PFSK-1 (cell line): ENCODE results near the gene ID4.
A peak's percentile ranks its signal among the peaks of the same experiment; 100 is the strongest.

Experiments used
- FOXP2 ChIP-seq: optimal IDR thresholded peaks from 2 replicates; pipeline ENCODE3; 2011; ENCODE audit warnings: borderline replicate concordance, control low read depth, inconsistent platforms; ENCODE audit not compliant: insufficient read depth; ENCODE audit errors: extremely low read length, extremely low read depth
- POLR2AphosphoS5 ChIP-seq: IDR thresholded peaks from 2 replicates; pipeline ENCODE4 v1.6.1; 2012; ENCODE audit warnings: low read depth, mild to moderate bottlenecking, control low read depth, low read length, moderate library complexity
- SIN3A ChIP-seq: IDR thresholded peaks from 2 replicates; pipeline ENCODE4 v1.6.1; 2012; ENCODE audit warnings: mild to moderate bottlenecking, low read length, moderate library complexity, borderline replicate concordance; ENCODE audit not compliant: insufficient read depth
- TAF1 ChIP-seq: IDR thresholded peaks from 2 replicates; pipeline ENCODE4 v1.6.1; 2012; ENCODE audit warnings: low read length, control low read depth, borderline replicate concordance; ENCODE audit not compliant: insufficient read depth
- TF ChIP-seq, protein P1 (sequence below), 2 experiments: IDR thresholded peaks; 2 replicates each; pipeline versions ENCODE4 v1.6.1 to v1.8.0; 2011 to 2012; ENCODE audit warnings: low read depth in 2 of 2, low read length in 2 of 2, control low read depth in 1 of 2, inconsistent platforms in 1 of 2, mild to moderate bottlenecking in 1 of 2, moderate library complexity in 1 of 2; ENCODE audit not compliant: insufficient read depth in 1 of 2

ID4 gene

DNA sequence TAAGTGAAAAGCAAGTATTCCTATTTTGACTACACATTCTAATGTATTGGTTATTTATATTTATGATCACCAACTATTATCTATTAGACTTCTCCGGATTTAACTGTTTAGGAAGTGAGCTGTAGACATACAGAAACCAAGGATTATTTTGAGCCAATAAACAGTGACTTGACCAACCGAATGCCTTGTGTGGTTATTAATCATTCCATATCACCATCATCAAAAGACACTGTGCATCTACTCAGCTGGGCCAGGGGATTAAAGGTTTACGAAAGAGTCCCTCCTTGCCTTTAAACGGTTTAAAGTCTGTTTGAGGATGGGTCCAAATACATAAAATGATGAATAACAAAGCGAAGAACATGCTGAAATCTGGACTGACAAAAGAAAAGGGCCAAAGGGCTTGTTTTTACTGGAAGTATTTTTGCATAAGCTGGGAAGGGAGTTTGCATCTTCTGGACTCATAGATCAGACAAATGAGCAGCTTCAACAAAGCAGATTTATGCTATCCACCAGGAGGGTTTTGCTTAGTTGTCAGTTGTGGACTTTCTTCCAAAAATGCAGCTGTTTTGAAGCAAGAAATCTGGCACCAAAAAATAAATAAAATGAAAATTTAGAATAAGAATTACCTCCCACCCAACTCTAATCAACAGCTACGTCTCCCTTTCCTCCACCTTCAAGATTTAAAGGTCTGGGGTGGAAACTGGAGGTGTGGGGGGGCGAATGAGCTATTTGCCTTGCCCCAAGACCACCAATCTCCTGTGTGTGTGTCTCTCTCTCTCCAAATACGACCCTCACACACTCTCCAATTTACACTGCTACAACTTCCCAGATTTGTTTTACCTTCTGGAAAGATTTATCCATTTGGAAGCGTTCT, 33.6 kb upstream of the ID4 start:
- TF ChIP-seq TAF1 (no peak), SIN3A (no peak), POLR2AphosphoS5 (no peak), FOXP2 (no peak)
- TF ChIP-seq, protein P1, sequence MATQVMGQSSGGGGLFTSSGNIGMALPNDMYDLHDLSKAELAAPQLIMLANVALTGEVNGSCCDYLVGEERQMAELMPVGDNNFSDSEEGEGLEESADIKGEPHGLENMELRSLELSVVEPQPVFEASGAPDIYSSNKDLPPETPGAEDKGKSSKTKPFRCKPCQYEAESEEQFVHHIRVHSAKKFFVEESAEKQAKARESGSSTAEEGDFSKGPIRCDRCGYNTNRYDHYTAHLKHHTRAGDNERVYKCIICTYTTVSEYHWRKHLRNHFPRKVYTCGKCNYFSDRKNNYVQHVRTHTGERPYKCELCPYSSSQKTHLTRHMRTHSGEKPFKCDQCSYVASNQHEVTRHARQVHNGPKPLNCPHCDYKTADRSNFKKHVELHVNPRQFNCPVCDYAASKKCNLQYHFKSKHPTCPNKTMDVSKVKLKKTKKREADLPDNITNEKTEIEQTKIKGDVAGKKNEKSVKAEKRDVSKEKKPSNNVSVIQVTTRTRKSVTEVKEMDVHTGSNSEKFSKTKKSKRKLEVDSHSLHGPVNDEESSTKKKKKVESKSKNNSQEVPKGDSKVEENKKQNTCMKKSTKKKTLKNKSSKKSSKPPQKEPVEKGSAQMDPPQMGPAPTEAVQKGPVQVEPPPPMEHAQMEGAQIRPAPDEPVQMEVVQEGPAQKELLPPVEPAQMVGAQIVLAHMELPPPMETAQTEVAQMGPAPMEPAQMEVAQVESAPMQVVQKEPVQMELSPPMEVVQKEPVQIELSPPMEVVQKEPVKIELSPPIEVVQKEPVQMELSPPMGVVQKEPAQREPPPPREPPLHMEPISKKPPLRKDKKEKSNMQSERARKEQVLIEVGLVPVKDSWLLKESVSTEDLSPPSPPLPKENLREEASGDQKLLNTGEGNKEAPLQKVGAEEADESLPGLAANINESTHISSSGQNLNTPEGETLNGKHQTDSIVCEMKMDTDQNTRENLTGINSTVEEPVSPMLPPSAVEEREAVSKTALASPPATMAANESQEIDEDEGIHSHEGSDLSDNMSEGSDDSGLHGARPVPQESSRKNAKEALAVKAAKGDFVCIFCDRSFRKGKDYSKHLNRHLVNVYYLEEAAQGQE (IDR thresholded peaks at IDR 0.05; ENCODE audit: insufficient read depth in 1 of 2, low read depth in 2 of 2, low read length in 2 of 2), result no peak

DNA sequence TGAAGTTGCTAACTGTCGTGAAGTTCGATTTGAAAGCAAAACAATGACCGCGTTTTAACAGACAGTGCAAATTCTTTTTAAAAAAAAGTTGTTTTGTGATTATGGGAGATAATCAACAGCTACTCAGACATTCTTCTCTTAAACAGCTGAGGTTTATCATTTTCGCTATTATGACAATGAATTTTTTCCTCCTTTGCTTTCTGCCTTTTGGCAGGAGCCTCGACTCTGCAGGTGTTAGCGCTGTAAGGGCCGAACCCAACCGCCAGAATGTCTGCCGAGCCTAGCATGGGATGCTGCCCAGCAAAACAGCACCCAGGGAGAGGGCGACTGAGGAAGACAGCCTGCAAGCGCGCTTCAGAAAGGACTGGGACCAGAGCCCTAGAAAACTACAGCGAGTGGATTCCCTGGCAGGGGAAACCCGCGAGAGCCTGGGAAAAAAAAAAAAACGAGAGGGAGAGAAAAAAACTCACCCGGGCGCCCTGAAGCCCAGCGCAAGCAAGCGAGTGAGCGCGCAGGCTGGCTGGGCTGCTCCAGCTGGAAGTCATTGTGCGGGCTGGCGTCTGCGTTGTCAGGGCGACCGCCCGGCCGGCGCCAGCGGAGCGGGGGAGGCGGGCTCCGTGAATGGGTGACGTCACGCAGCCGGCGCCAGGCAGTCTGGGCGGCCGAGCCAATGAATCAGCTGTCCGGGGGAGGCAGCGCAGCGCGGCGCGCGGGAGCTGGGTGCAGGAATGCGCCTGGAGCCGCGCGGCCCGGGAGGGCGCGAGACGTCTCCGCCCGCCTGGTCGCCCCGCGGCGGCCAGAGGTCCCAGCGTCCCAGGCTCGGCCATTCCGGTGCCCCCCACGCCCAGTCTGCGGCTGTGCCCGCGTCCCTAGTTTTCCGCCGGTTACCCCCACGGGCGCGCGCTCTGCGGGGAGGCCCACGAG, 32.7 kb upstream of the ID4 start:
- TF ChIP-seq, protein P1 (IDR thresholded peaks at IDR 0.05; ENCODE audit: insufficient read depth in 1 of 2, low read depth in 2 of 2, low read length in 2 of 2), result 0 out of 4 replicates have a peak, but pooled peaks of 1 of the 2 experiments have one; percentile 19
- peak; percentile 94 for TF ChIP-seq FOXP2
- peak; percentile 51; the same call in 1 of the 2 replicates for TF ChIP-seq POLR2AphosphoS5
- peak; percentile 34; the same call in 1 of the 2 replicates for TF ChIP-seq TAF1
- TF ChIP-seq SIN3A, result peak; percentile 99

DNA sequence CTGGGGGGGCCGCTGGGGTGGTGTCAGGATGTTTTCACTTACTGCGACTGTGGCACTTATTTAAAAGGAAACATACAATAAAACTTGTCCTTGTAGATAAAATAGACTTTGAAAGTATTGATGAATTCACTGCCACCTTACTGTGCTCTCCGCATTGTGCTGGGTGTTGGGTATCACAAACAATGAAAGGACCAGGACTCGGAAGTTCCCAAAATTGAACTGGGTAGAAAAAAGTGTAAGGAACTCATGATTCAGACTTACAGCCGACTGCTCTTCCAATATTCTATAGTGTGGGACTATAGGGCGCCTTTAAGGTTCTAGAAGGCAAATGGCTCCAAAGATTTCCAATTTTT, 32.1 kb upstream of the ID4 start:
- TF ChIP-seq SIN3A, result no peak
- no peak for TF ChIP-seq POLR2AphosphoS5

DNA sequence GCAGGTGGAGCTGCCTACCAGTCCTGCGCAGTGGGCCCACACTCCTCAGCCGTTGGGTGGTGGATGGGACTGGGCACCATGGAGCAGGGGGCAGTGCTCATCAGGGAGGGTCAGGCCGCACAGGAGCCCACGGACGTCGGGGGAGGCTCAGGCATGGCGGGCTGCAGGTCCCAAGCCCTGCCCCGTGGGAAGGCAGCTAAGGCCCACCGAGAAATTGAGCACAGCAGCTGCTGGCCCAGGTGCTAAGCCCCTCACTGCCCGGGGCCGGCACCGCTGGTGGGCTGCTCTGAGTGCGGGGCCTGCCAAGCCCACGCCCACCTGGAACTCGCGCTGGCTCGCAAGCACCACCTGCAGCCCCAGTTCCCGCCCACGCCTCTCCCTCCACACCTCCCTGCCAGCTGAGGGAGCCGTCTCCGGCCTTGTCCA, 30.2 kb upstream of the ID4 start:
- no peak for TF ChIP-seq FOXP2

DNA sequence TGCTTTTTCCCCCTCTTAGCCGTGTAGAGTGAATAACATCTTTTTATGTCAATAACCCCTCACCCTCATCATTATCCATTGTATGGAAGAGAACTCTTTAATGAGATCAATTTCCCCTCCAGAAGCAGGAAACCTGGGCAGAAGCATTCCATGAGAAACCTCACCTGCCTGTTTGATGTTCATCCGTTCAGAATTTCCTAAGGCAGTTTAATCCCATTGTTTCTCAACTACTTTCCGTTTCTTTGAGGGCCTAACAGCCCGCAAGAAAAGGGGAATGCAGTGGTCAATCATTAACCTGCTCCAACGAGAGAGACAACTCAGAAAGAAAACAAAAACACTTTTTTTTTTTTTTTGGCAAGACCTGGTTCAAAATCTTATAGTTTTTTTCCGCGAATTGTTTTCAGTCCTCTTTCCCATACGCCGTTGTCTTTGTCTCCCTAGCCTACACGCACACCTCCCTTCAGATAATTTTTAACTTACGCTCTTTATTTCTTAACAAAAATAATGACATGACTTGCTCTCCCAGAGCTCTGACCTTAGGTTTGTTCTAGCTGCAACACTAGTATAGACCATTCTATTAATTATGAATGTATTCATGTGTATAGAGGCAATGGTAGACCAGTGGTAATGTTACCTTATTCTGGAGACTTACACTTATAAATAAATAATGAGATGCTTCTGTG, 25.6 kb upstream of the ID4 start:
- TF ChIP-seq POLR2AphosphoS5 (no peak), TAF1 (no peak), FOXP2 (no peak), SIN3A (no peak)
- TF ChIP-seq, protein P1 (IDR thresholded peaks at IDR 0.05; ENCODE audit: insufficient read depth in 1 of 2, low read depth in 2 of 2, low read length in 2 of 2), result no peak
